Activated naive CD8-positive, alpha-beta T cell treated with anti-CD3 and anti-CD28 coated beads, Interleukin-2, amount 50 U/mL, for 16 hours (primary cell): Measurements from ENCODE around the gene CCNQ.

ENCODE experiments used
- DNase-seq: peaks from one replicate; pipeline ENCODE4 v3.0.0-alpha.2; 2020; ENCODE audit warnings: low read depth, low spot score

CCNQ gene

GRCh38 chrX:153637121-153638040, 38.4 kb upstream of the CCNQ start:
- DNase-seq = no peak

- no peak for DNase-seq
Measured at GRCh38 chrX:153636716-153637115, 37.8 kb upstream of the CCNQ start.

GRCh38 chrX:153635788-153636668, 37.1 kb upstream of the CCNQ start:
- DNase-seq = no peak

GRCh38 chrX:153635388-153635787, 36.4 kb upstream of the CCNQ start:
- no peak for DNase-seq

GRCh38 chrX:153634832-153635231, 35.9 kb upstream of the CCNQ start:
- DNase-seq = no peak

GRCh38 chrX:153634236-153634635, 35.3 kb upstream of the CCNQ start:
- DNase-seq = no peak

GRCh38 chrX:153633607-153634180, 34.8 kb upstream of the CCNQ start:
- DNase-seq = no peak

- DNase-seq = no peak
Measured at GRCh38 chrX:153633048-153633447, 34.1 kb upstream of the CCNQ start.

GRCh38 chrX:153632595-153632946, 33.6 kb upstream of the CCNQ start:
- DNase-seq = no peak

- no peak for DNase-seq
Measured at GRCh38 chrX:153631907-153632594, 33.1 kb upstream of the CCNQ start.

GRCh38 chrX:153631346-153631745, 32.4 kb upstream of the CCNQ start:
- DNase-seq = no peak

GRCh38 chrX:153628665-153629064, 29.7 kb upstream of the CCNQ start:
- DNase-seq = no peak

GRCh38 chrX:153628129-153628528, 29.2 kb upstream of the CCNQ start:
- DNase-seq = no peak

GRCh38 chrX:153627675-153628111, 28.8 kb upstream of the CCNQ start:
- DNase-seq = no peak

GRCh38 chrX:153626863-153627674, 28.1 kb upstream of the CCNQ start:
- DNase-seq = no peak

- DNase-seq = no peak
Measured at GRCh38 chrX:153626025-153626633, 27.2 kb upstream of the CCNQ start.

- no peak for DNase-seq
Measured at GRCh38 chrX:153625271-153626024, 26.5 kb upstream of the CCNQ start.

- DNase-seq = no peak
Measured at GRCh38 chrX:153624196-153625091, 25.5 kb upstream of the CCNQ start.
